GM23248 (cell line): ENCODE results near the gene HEXA.

Experiments used
- EZH2 ChIP-seq: fragments of 200-600 bp; sonication (generic); IDR thresholded peaks from 2 replicates; pipeline ENCODE4 v1.6.1; 2018; ENCODE audit warnings: antibody characterized with exemption, mild to moderate bottlenecking; ENCODE audit not compliant: insufficient read depth, poor library complexity, severe bottlenecking
- EZH2phosphoT487 ChIP-seq: fragments of 200-600 bp; sonication (generic); IDR thresholded peaks from 2 replicates; pipeline ENCODE4 v1.6.1; 2018; ENCODE audit warnings: antibody characterized with exemption, moderate library complexity, mild to moderate bottlenecking, low read depth; ENCODE audit not compliant: insufficient read depth

GRCh38 chr15:72404841-72405240, 29.0 kb upstream of the HEXA start:
- TF ChIP-seq EZH2phosphoT487 (no peak), EZH2 (no peak)
